GM18951 (cell line): ENCODE data around the gene GATA2.

Experiments used
- POLR2A ChIP-seq: IDR thresholded peaks from 4 replicates; pipeline ENCODE4 v1.6.1; 2011; ENCODE audit warnings: mild to moderate bottlenecking; ENCODE audit not compliant: insufficient read length, insufficient read depth; ENCODE audit errors: extremely low read depth
- in situ Hi-C: fragments of 300-500 bp; cut with MboI; formaldehyde crosslinking; loops from one replicate; pipeline ENCODE4 v1.12.0; 2022; ENCODE audit warnings: low sequenced_read_pairs, mixed read lengths, inconsistent platforms; ENCODE audit not compliant: unreplicated experiment

GATA2 gene

GRCh38 chr3:128492671-128493569, at the start of gene GATA2:
Gene GATA2 (minus strand): TSS chr3:128493201. CDS start chr3:128487031, 6,170 bp downstream.
- in situ Hi-C loops = loop anchor here (10.0 kb wide), 1 partner anchor 58 kb away; no protein-coding TSS in a partner anchor
- TF ChIP-seq POLR2A = no peak

DNA sequence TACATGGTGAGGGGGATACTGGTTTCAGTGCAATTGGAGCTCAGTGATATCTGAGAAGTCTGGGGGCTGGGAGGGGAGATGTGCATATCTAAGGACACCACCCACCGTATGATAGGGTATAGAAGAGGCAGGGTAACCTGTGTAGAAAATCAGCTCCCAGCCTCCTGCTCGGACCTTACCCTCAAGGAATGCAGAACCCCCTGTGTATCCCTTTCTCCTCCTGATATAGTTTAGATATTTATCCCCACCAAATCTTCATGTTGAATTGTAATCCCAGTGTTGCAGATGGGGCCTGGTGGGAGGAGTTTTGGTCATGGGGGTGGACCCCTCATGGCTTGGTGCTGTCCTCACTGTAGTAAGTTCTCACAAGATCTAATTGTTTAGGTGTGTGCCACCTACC, 48.2 kb upstream of the GATA2 start:
- TF ChIP-seq POLR2A = no peak
- in situ Hi-C loops = no loop called here

GRCh38 chr3:128539376-128539775, 46.4 kb upstream of the GATA2 start:
- in situ Hi-C loops = no loop called here
- no peak for TF ChIP-seq POLR2A

GRCh38 chr3:128537091-128537703, 44.2 kb upstream of the GATA2 start:
- no peak for TF ChIP-seq POLR2A
- in situ Hi-C loops = no loop called here

- in situ Hi-C loops = no loop called here
- no peak for TF ChIP-seq POLR2A
These were observed 39.3 kb upstream of the GATA2 start for GRCh38 chr3:128532012-128532983.

DNA sequence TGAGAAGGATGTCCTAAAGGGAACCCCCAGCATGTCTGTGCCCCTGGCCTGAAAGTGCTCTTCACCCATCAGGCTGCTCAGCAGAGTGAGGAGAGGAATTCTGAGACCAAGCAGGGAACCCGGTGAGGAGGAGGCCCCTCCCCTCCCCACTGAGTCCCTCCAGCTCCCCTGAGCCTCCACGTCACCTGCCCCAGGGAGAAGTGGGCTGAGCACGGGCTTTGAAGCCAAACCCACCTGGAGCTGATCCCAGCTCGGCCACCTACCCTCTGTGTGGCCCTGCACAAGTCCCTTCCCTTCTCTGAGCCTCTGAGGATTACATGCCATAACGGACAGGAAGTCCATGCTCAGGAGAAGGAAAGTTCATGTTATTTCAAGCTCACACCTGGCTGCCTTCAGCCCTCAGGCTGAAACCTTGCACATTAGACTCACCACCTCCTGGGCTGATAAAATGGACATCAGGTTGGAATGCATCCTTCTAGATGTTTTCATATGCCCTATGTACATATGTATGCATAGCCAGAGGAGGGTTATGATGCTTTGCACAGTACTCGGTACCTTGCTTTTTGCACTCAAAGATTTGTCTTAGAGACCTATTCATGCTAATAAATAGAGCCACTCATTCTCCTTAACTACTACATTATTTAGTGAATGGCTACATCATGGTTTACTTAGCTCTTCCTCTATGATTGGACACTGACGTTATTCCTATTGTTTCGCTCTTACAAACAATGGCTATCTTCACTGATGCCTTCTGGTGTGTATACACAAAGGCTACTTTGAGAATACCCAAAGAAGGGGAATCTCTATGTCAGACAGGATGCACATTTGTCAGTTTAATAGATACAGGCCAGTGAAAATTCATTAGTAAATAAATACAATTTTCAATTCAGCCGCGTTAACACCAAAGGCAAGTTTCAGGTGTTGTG, 31.6 kb upstream of the GATA2 start:
- in situ Hi-C loops = no loop called here
- TF ChIP-seq POLR2A = no peak

- in situ Hi-C loops = no loop called here
- no peak for TF ChIP-seq POLR2A
These were observed 30.6 kb upstream of the GATA2 start for GRCh38 chr3:128523591-128523990.

DNA sequence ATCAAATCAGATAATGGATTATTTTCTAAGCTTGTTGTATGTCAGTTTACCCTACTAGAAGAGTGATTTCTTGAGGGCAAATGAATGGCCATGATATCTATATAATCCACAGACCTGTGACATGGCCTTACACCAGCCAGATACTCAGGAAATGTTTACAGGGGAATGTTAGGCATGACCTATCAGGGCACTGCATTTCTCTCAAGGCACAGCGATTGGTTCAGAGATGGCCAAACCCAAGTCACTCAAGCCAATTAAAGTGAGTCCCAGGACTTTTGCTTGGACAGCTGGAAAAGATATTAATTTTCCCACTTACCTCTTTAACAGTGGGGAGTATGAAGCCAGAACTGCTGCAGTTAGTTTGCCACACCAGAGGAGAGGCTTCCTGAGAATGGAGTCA, 28.7 kb upstream of the GATA2 start:
- no peak for TF ChIP-seq POLR2A
- in situ Hi-C loops = no loop called here

DNA sequence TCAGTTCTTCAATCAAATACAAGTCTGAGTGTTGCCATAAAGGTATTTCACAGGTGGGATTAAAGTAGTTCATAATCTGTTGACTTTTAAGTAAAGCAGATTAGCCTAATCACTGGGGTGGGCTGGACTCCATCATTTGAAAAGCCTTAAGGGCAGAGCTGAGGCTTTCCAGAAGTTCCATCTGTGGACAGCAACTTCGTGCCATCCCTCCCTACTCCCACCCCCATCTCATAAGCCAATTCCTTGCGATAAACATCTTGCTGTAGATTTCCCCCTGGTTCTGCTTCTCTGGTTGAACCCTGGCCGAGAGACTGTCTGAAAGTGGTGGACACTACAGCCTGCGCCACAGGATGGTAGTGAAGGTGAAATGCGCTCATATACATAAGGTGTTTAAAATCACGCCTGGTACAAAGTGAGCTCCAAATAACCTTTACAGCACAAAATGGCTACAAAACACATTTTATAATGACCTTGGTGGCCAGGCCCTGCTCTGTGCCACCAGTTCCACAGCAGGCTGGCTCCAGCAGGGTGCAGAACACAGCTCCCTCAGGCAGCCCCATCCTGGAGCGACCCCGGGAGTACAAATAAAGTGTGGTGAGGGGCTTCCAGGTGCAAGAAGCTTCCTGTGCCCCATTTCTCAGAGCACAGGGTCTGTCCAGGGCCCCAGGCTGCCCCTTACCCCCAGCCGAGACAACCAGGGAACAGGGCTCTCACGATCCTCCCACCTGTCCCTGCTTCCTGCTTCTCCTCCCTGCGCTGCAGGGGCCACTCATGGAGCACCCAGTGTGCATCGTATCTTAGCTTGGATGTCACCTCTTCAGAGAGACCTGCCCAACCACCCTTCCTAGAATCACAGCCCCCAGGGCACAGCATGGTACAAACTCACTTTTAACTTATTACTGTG, 25.8 kb upstream of the GATA2 start:
- in situ Hi-C loops = no loop called here
- TF ChIP-seq POLR2A = no peak

GRCh38 chr3:128517648-128518047, 24.6 kb upstream of the GATA2 start:
- no peak for TF ChIP-seq POLR2A
- in situ Hi-C loops = no loop called here

- no peak for TF ChIP-seq POLR2A
- in situ Hi-C loops = no loop called here
These were observed 23.0 kb upstream of the GATA2 start for GRCh38 chr3:128515967-128516366.
